Neutrophil (primary cell): ENCODE data around the gene C1QB.

Experiments used
- H3K27ac ChIP-seq: fragments of 200-600 bp; sonication (generic); 2 replicates; pipeline ENCODE4 v1.5.1; 2016; ENCODE audit warnings: mild to moderate bottlenecking, moderate library complexity
- H3K27me3 ChIP-seq: fragments of 200-600 bp; sonication (generic); 2 replicates; pipeline ENCODE4 v1.6.0; 2016; ENCODE audit warnings: mild to moderate bottlenecking
- H3K36me3 ChIP-seq: fragments of 200-600 bp; sonication (generic); 2 replicates; pipeline ENCODE4 v1.5.1; 2017
- H3K4me1 ChIP-seq, 2 experiments: fragments of 200-600 bp in 1 of 2; sonication (generic) in 1 of 2; 1 replicate in 1 of 2; 2 replicates in 1 of 2; pipeline versions ENCODE4 v1.5.1 to v1.6.1; 2013 to 2016; ENCODE audit warnings: low read depth in 1 of 2, low read length in 1 of 2, mild to moderate bottlenecking in 1 of 2, moderate library complexity in 1 of 2; ENCODE audit not compliant: control insufficient read depth in 1 of 2, insufficient read depth in 1 of 2
- H3K4me3 ChIP-seq, 2 experiments: fragments of 200-600 bp in 1 of 2; sonication (generic) in 1 of 2; 1 replicate in 1 of 2; 2 replicates in 1 of 2; pipeline ENCODE4 v1.5.1; 2013 to 2016; ENCODE audit warnings: low read depth in 1 of 2, low read length in 1 of 2, mild to moderate bottlenecking in 1 of 2, moderate library complexity in 1 of 2
- H3K9me3 ChIP-seq: fragments of 200-600 bp; sonication (generic); 2 replicates; pipeline ENCODE4 v1.5.1; 2016
- TF ChIP-seq, protein P1 (sequence below): fragments of 200-600 bp; sonication (generic); IDR thresholded peaks from 2 replicates; pipeline ENCODE4 v1.5.1; 2016; ENCODE audit warnings: antibody characterized with exemption

C1QB gene

DNA sequence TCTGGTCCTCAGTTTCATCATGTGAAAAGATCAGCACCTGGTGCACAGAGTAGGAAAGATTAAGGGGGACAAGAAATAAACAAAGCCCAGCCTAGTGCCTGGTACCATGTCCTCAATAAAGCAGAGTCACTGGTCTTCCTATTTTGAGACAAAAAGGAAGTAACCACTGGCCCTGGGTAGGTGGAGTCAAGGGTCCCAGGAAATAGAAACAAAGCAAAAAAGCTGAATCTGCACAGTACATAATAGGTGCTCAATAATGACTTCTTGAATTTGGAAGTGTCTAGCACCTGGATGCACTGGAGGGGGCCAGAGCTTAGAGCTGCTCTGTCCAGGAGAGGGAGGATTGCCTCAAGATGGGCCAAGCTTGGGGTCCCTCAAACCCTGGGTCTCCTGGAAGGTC lies 55.7 kb downstream of the C1QB start:
- Histone ChIP-seq H3K27me3 (peaks cover 59% of the 10 kb centered on the region), H3K9me3 (no peaks in the 10 kb centered on the region), H3K4me1 (no peaks in the 10 kb centered on the region), H3K27ac (no peak overlapping the region), H3K36me3 (no peaks in the 10 kb centered on the region), H3K4me3 (no peak overlapping the region)
- TF ChIP-seq, protein P1, sequence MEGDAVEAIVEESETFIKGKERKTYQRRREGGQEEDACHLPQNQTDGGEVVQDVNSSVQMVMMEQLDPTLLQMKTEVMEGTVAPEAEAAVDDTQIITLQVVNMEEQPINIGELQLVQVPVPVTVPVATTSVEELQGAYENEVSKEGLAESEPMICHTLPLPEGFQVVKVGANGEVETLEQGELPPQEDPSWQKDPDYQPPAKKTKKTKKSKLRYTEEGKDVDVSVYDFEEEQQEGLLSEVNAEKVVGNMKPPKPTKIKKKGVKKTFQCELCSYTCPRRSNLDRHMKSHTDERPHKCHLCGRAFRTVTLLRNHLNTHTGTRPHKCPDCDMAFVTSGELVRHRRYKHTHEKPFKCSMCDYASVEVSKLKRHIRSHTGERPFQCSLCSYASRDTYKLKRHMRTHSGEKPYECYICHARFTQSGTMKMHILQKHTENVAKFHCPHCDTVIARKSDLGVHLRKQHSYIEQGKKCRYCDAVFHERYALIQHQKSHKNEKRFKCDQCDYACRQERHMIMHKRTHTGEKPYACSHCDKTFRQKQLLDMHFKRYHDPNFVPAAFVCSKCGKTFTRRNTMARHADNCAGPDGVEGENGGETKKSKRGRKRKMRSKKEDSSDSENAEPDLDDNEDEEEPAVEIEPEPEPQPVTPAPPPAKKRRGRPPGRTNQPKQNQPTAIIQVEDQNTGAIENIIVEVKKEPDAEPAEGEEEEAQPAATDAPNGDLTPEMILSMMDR: no peak

DNA sequence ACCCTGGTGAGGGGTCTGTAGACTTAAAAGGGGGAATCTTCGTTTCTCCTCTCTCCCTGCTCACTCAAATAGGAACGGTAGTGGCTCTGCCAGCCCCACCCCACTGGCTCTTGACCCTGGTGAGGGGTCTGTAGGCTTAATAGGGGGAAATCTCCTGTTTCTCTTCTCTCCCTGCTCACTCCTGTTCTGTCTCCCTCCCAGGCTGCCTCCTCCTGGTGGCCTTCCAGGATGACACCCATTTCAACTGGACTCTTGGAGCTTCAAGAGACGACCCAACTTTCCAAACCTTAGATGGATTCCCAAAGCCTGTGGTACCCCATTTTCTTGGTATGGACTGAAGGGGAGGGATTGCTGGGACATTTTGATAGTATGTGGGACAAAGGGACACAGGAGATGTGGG lies 56.2 kb downstream of the C1QB start:
- Histone ChIP-seq H3K4me1 (no peaks in the 10 kb centered on the region), H3K27me3 (peaks cover 64% of the 10 kb centered on the region), H3K4me3 (no peak overlapping the region), H3K9me3 (no peaks in the 10 kb centered on the region), H3K36me3 (no peaks in the 10 kb centered on the region), H3K27ac (no peak overlapping the region)
- TF ChIP-seq, protein P1: no peak

DNA sequence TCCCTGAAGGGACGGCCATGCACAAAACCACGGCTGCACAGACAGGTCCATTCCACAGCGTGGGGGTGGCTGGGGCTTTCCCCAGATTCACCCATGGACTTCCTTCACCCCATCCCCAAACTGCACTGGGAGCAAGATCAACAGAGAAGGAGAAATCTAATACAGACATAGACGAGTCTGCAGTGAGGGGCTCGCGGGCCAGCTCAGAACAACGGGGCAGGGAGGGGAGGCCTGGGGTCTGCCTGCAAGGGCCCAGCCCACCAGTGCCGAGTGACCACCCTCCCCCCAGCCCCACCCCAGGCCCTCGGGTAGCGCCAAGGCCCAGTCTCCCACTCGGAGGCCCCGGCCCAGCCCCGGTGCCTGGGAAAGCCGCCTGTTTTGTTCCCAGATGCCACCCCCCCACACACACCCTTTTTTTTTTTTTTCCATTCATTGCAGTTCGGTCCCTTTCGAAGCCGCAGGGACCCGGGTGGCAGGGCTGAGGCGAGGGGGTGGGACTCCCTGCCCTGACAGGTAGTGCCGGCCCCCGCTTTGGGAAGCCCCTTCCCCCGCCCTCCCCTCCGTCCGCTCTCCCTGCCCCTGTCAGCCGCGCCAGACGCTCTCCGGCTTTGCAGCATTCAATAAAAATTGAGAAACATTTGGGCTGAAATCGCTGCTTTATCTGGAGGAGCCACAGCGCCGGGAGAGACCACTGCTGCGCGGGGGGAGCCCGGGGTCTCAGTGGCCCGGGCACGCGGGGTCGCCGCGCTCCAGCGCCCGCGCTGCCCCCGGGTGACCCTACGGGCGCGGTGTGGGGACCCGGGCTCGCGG lies 57.1 kb downstream of the C1QB start:
- Histone ChIP-seq H3K9me3 (no peaks in the 10 kb centered on the region), H3K4me1 (no peaks in the 10 kb centered on the region), H3K4me3 (no peak overlapping the region), H3K36me3 (no peaks in the 10 kb centered on the region), H3K27ac (no peak overlapping the region), H3K27me3 (peaks cover 73% of the 10 kb centered on the region)
- TF ChIP-seq, protein P1: no peak

DNA sequence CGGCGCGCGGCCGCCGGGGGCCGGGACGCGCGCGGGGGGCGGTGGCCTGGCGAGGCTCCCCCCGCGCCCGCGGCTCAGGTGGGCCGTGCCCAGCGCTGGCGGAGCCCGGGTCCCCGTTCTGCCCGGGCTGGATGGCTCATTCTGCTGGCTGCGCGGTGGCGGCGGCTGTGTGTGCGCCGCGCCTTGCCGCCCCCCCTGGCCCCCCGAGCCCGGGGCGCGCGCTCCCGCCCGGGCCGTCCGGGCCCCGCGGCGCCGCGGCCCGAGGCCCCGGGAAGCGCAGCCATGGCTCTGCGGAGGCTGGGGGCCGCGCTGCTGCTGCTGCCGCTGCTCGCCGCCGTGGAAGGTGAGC lies 57.6 kb downstream of the C1QB start, which contains the start of gene EPHB2:
EPHB2 (plus strand) TSS at position 139 of the 349 bp plus-strand sequence; CDS start at position 283, 144 bp downstream.
- Histone ChIP-seq H3K27me3 (peaks cover 78% of the 10 kb centered on the region), H3K36me3 (no peaks in the 10 kb centered on the region), H3K4me1 (no peaks in the 10 kb centered on the region), H3K9me3 (no peaks in the 10 kb centered on the region), H3K4me3 (no peak within 1 kb of the TSS), H3K27ac (no peak within 1 kb of the TSS)
- TF ChIP-seq, protein P1: no peak

DNA sequence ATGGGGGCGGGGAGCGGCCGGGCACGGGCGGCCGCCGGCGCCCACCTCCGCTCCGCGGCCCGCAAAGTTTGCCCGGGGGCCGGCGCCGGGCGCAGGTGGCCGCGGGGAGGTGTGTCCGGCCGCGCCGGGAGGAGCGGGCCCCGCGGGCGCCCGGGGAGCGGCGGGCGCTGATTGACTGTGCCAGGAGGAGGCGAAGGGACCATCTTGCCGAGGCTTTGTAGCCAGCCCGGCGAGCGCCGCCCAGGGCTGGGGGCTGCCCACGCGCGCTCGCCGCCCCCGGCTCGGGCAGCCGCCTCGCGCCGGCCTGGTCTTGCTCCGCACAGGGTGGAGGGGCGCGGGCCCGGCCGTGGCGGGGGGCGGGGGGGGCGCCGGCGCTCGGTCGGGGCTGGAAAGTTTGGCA lies 58.0 kb downstream of the C1QB start:
- no peak overlapping the region for H3K27ac ChIP-seq
- no peaks in the 10 kb centered on the region for H3K4me1 ChIP-seq
- peaks cover 82% of the 10 kb centered on the region for H3K27me3 ChIP-seq
- no peaks in the 10 kb centered on the region for H3K9me3 ChIP-seq
- H3K36me3 ChIP-seq: no peaks in the 10 kb centered on the region
- no peak overlapping the region for H3K4me3 ChIP-seq
- TF ChIP-seq, protein P1: no peak
